ENCODE data around the gene EFNA1.

- TF ChIP-seq CTCF (IDR thresholded peaks at IDR 0.05) (no peak), POLR2A (IDR thresholded peaks at IDR 0.05) (no peak)
These were observed 42.1 kb upstream of the EFNA1 start for GRCh38 chr1:155085504-155086127.
